Colonic mucosa (tissue), 4 donors: ENCODE measurements around the gene NCOA7. TPM values are rescaled to one million over a fixed set of nuclear protein-coding genes. Genes with fewer than 3 reads are reported as not detected.

Experiments
- DNase-seq: peaks from one replicate; pipeline ENCODE4 v3.0.0-alpha.2; 2020
- H3K27ac ChIP-seq: fragments of 200-600 bp; one replicate; pipeline ENCODE4 v1.8.0; 2021
- H3K27me3 ChIP-seq: fragments of 200-600 bp; one replicate; pipeline ENCODE4 v1.8.0; 2021
- H3K36me3 ChIP-seq: fragments of 200-600 bp; one replicate; pipeline ENCODE4 v1.8.0; 2021
- H3K4me1 ChIP-seq: fragments of 200-600 bp; one replicate; pipeline ENCODE4 v1.8.0; 2021; ENCODE audit warnings: mild to moderate bottlenecking
- H3K4me3 ChIP-seq: fragments of 200-600 bp; one replicate; pipeline ENCODE4 v1.8.0; 2021
- H3K9ac ChIP-seq, 2 donors: one replicate each; pipeline ENCODE4 v1.7.0; 2013; ENCODE audit warnings: control low read depth in 2 of 2, low read depth in 2 of 2, low read length in 2 of 2
- H3K9me3 ChIP-seq: fragments of 200-600 bp; one replicate; pipeline ENCODE4 v1.8.0; 2021
- intact Hi-C: fragments of 100-400 bp; cut with DNase I; formaldehyde crosslinking; loops from one replicate; pipeline ENCODE4 v1.14.1; 2022
- total RNA-seq, 2 donors: library from RNA; stranded (reverse); fragmentation: NEBNext Ultra II Directional in 1 of 2; extraction: Animal tissue kit (Norgen Biotek cat#: 25700) in 1 of 2; gene quantifications; one replicate each; pipeline ENCODE4 v1.2.1, GENCODE V29; 2021
- TF ChIP-seq, protein P1 (sequence below): fragments of 200-600 bp; IDR thresholded peaks from one replicate; pipeline ENCODE4 v1.8.0; 2022; ENCODE audit warnings: antibody characterized with exemption, mild to moderate bottlenecking
- donor health status: healthy.
- donor health status: DM: no; HTN: no; CAD: no.
- donor health status: DM: no; HTN: no; CAD: no.

The NCOA7 gene
- total RNA-seq, 2 donors from 2014 or later: 24.9 to 59.3 TPM

DNA sequence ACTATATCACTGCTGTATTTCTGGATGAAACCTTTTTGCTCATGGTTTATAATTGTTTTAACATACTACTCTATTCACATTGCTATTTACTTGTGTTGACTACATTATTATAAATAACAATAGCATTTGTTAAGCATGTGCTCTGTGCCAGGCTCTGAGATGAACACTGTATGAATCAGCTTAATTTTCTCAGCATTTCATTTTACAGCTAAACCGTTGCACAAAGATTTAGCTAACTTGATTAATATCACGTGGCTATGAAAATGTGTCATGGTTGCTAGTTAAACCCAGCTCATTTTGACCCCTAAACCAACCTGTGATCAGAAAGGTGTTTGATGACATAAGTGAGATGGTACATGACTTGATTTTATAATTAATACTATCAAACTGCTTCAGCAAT, 77.5 kb downstream of the NCOA7 start:
- Histone ChIP-seq H3K9ac (no peak overlapping the region), H3K9me3 (no peaks in the 10 kb centered on the region), H3K36me3 (no peaks in the 10 kb centered on the region), H3K27me3 (no peaks in the 10 kb centered on the region), H3K27ac (no peak overlapping the region), H3K4me3 (no peak overlapping the region), H3K4me1 (no peaks in the 10 kb centered on the region)
- intact Hi-C loops: no loop called here
- TF ChIP-seq, protein P1, sequence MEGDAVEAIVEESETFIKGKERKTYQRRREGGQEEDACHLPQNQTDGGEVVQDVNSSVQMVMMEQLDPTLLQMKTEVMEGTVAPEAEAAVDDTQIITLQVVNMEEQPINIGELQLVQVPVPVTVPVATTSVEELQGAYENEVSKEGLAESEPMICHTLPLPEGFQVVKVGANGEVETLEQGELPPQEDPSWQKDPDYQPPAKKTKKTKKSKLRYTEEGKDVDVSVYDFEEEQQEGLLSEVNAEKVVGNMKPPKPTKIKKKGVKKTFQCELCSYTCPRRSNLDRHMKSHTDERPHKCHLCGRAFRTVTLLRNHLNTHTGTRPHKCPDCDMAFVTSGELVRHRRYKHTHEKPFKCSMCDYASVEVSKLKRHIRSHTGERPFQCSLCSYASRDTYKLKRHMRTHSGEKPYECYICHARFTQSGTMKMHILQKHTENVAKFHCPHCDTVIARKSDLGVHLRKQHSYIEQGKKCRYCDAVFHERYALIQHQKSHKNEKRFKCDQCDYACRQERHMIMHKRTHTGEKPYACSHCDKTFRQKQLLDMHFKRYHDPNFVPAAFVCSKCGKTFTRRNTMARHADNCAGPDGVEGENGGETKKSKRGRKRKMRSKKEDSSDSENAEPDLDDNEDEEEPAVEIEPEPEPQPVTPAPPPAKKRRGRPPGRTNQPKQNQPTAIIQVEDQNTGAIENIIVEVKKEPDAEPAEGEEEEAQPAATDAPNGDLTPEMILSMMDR: no peak
- DNase-seq: no peak

DNA sequence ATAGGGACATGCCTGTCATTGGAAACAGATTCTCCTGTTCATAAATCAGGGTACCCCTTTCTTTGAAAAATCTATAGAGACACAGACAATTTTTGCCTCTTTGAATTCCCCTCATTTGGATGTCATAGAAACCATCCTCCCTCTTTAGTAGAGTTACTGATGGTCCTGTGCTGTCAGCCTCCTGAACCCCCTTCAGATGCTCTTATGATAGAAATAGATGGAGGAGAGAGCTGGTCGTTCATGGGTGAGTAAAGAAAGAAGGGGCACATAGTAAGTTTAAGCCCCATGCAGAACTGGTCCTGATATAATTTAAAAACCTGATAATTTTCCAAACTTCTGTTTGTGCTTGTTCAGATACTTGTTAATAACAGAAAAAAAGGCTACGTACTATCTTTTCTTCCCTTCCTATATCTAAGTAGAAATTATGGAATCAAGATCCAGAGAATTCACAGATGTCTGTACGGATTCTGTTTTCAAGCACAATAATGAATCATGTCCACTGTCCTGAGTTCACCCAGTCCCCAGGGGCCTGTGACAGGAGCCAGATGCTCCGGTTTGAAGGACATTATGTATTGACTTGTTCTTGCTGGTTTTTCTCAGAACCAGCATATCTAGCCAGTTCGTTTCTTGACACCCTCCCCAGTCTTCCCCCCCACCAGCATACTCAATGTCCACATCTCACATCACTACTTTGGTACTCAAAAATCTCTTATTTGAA, 78.1 kb downstream of the NCOA7 start:
- no peaks in the 10 kb centered on the region for H3K36me3 ChIP-seq
- TF ChIP-seq, protein P1: no peak
- no peak for DNase-seq
- H3K27me3 ChIP-seq: no peaks in the 10 kb centered on the region
- no peak overlapping the region for H3K4me3 ChIP-seq
- no peak overlapping the region for H3K27ac ChIP-seq
- H3K4me1 ChIP-seq: no peaks in the 10 kb centered on the region
- intact Hi-C loops: no loop called here
- no peak overlapping the region for H3K9ac ChIP-seq
- H3K9me3 ChIP-seq: no peaks in the 10 kb centered on the region

DNA sequence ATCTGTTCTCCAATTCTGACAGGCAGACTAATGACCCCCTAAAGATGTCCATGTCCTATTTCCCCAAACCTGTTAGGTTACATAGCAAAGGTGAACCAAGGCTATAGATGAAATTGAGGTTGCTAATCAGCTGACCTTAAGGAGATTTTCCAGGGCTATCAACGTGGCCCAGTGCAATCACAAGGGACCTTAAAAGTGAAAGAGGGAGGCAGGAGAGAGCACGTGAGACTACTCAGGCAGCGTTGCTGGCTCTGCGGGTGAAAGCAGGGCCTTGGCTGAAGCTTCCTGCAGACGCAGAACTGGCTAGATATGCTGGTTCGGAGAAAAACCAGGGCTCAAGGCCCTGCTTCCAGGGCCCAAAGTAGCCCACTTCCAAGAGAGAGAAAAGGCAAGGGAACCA, 78.7 kb downstream of the NCOA7 start:
- intact Hi-C loops: no loop called here
- Histone ChIP-seq H3K36me3 (no peaks in the 10 kb centered on the region), H3K9me3 (no peaks in the 10 kb centered on the region), H3K9ac (no peak overlapping the region), H3K27ac (no peak overlapping the region), H3K27me3 (no peaks in the 10 kb centered on the region), H3K4me3 (no peak overlapping the region), H3K4me1 (no peaks in the 10 kb centered on the region)
- TF ChIP-seq, protein P1: no peak
- DNase-seq: no peak

DNA sequence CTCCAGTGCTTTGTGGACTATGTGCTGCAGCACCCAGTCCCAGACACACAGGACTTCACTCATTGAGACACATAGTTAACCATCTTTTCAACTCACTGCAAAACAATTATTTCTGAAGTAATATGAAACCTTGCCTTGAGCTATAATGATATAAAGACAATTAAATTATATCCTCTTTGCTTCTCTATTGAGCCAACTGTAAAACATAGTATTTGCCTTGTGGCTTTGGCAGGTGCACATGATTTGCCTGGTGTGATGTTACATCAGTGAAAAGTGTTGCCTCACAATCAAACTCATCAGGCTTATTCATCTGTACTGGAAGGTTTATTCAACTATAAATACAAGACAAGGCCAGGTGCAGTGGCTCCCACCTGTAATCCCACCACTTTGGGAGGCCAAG, 80.6 kb downstream of the NCOA7 start:
- H3K4me1 ChIP-seq: no peaks in the 10 kb centered on the region
- TF ChIP-seq, protein P1: no peak
- no peaks in the 10 kb centered on the region for H3K9me3 ChIP-seq
- H3K27ac ChIP-seq: no peak overlapping the region
- no peak for DNase-seq
- intact Hi-C loops: no loop called here
- H3K9ac ChIP-seq: no peak overlapping the region
- H3K27me3 ChIP-seq: no peaks in the 10 kb centered on the region
- no peaks in the 10 kb centered on the region for H3K36me3 ChIP-seq
- no peak overlapping the region for H3K4me3 ChIP-seq

DNA sequence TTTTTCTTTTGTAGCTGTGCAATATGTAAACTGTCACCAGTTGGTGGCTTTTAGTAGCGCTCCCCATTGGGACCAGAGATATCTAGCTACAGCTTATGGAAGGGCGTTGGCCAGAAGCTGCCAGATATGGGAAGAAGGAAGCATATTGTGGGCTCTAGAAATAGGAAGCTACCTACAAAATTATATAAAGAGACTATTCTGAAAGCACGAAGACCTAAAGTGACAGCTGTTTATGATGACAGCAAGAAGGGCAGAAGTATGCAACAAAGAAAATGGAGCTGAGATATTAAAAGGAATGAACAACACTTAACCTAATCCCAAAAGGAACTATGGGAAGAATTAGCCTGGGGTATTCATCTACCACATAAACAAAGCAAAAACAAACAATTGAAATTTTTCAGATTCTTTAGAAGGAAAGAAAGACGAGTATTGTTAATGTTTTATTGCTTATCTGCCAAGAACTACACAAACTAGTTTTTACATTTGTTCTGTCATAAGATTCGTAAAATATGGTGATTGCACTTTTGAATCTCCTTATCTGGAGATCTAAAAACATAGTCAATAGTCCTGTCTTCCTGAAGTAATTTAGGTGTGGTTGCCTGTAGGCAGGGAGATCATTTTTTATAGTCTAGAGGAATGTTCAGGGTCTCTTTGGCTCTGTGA, 81.6 kb downstream of the NCOA7 start:
- H3K36me3 ChIP-seq: no peaks in the 10 kb centered on the region
- H3K27ac ChIP-seq: peak overlapping the region; percentile 56
- no peaks in the 10 kb centered on the region for H3K27me3 ChIP-seq
- no peak for DNase-seq
- no peaks in the 10 kb centered on the region for H3K9me3 ChIP-seq
- H3K9ac ChIP-seq: no peak overlapping the region
- no peaks in the 10 kb centered on the region for H3K4me1 ChIP-seq
- TF ChIP-seq, protein P1: no peak
- no peak overlapping the region for H3K4me3 ChIP-seq
- intact Hi-C loops: no loop called here
